NCI-H146 treated with DMSO at 0.1 percent for 48 hours (cell line): ENCODE results near the gene BICC1.
"Not testable (repeated sequence)": the region's sequence is repeated elsewhere in the genome, so short reads cannot be mapped to it uniquely, and the experiment has no call there.

Experiments
- DNase-seq: peaks from one replicate; lab custom pipeline; 2025; ENCODE audit not compliant: unreplicated experiment; lab: John Stamatoyannopoulos, UW

The BICC1 gene

DNA sequence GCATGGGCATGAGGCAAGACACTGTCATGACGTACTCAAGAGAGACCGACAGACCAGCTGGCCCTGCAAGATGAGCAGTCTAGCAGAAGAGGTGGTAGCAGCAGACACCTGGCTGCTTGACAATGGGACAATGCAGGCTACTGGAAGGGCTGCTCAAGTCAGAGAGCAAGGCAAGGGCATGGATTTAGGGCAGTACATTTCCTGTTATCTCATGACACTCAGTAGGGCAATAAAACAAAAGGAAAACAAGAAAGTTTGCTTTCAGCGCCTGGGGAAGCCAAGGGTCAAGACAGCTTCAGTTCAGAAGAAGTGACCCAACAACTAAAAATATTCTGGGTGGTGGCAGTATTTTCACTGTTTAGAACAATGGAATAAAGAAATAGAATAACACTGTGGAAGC lies 332.0 kb downstream of the BICC1 start:
- DNase-seq, result no peak

GRCh38 chr10:58846856-58847255 lies 334.2 kb downstream of the BICC1 start:
- no peak for DNase-seq

DNA sequence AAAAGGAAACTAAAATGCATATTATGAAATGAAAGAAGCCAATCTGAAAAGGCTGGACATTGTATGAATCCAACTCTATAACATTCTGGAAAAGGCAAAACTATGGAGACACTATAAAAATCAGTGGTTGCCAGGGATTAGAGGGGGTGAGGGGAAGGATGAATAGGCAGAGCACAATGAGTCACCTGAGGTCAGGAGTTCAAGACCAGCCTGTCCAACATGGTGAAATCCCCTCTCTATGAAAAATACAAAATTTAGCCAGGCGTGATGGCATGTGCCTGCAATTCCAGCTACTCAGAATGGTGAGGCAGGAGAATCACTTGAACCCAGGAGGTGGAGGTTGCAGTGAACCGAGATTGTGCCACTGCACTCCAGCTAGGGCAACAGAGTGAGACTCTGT lies 338.9 kb downstream of the BICC1 start:
- no peak for DNase-seq

- no peak for DNase-seq
These were observed 341.0 kb downstream of the BICC1 start for GRCh38 chr10:58853668-58854067.

DNA sequence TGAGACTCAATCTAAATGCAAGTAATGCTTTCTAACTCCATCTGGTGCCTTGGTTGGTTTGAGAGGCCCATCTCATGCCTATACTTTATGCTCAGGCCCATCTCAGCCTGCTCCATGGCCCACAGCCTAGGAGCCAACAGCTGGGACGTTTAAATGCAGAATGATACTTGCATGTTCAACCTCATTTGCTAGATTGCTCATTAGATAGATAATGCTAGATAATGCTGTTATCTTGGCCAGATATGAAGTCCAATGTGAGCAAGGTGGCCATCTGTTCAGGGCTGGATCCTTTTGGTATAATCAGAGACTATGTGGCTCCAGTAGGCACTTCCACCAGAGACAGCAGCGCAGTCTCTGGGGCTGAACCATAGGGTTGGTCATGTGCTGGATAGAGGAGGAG lies 342.1 kb downstream of the BICC1 start:
- DNase-seq, result no peak

- no peak for DNase-seq
These were observed 344.0 kb downstream of the BICC1 start for GRCh38 chr10:58856508-58857240.

GRCh38 chr10:58857251-58857805 lies 344.7 kb downstream of the BICC1 start:
- no peak for DNase-seq

DNA sequence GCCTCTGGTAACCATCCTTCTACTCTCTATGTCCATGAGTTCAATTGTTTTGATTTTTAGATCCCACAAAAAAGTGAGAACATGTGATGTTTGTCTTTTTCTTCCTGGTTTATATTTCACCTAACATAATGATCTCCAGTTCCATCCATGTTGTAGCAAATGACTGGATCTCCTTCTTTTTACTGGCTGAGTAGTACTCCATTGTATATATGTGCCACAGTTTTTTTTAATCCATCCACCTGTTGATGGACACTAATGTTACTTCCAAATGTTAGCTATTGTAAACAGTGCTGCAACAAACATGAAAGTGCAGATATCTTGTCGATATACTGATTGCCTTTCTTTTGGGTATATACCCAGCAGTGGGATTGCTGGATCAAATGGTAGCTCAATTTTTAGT lies 345.5 kb downstream of the BICC1 start:
- not testable (repeated sequence) for DNase-seq

DNA sequence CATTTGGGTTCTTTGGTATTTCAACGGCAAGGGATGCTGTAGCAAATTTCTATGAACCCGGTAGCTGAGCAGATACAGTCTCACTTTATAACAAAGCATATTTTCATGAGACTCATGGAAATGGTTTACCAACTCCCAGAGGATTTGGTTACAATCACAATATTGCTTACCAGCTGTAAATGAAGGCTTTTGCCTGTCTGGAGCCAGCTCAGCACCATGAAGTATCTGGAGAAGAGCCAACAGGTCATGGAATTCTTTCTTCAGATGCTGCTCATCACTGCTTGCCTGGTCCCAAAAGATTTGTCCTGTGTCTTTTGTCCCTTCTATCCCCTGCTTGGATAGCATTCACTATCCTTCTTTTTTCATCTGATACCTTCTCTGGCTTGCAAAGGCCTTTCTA lies 346.9 kb downstream of the BICC1 start:
- DNase-seq, result no peak

- DNase-seq, result no peak
These were observed 355.0 kb downstream of the BICC1 start for GRCh38 chr10:58867683-58868082.

GRCh38 chr10:58868736-58869435 lies 356.2 kb downstream of the BICC1 start:
- DNase-seq, result no peak

GRCh38 chr10:58870070-58870469 lies 357.4 kb downstream of the BICC1 start:
- DNase-seq, result no peak

DNA sequence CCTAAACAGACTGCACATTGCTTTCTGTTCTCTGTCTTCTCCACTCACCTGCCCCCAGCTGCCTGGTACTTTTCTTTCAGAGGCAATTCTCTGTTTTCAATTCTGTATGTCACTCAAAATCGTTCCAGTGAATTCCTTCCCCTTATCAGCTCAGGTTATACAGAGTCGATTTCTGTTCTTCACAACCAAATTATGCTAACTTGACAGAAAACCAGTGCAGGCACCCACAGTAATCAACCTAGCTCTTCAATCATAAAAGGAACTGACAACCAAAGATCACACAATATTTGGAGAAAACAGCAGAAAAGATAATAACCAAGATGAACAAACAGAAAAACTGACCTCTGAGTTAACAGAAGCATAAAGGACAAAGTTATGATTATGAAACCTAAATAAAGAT lies 360.5 kb downstream of the BICC1 start:
- DNase-seq, result no peak
